DOHH2 (cell line): Measurements from ENCODE around the gene OR9I1.

ENCODE experiments used
- H3F3A ChIP-seq: fragments of 200-600 bp; sonication (generic), shearing (Covaris generic); 2 replicates; pipeline ENCODE4 v1.6.0; 2016; ENCODE audit warnings: antibody characterized with exemption, mild to moderate bottlenecking; ENCODE audit not compliant: control insufficient read depth, insufficient read depth
- H3K27ac ChIP-seq: fragments of 200-600 bp; sonication (generic); 2 replicates; pipeline ENCODE4 v1.5.1; 2014; ENCODE audit warnings: low read depth, mild to moderate bottlenecking, low read length, moderate library complexity
- H3K27me3 ChIP-seq: fragments of 200-600 bp; sonication (generic); 2 replicates; pipeline ENCODE4 v1.6.1; 2014; ENCODE audit warnings: mild to moderate bottlenecking, low read length, mixed read lengths; ENCODE audit not compliant: control insufficient read depth
- H3K36me3 ChIP-seq: fragments of 200-600 bp; sonication (generic); 2 replicates; pipeline ENCODE4 v1.6.1; 2014; ENCODE audit warnings: mild to moderate bottlenecking, low read length, moderate library complexity, mixed read lengths; ENCODE audit not compliant: control insufficient read depth
- H3K4me1 ChIP-seq: fragments of 200-600 bp; sonication (generic); 2 replicates; pipeline ENCODE4 v1.6.1; 2014; ENCODE audit warnings: mild to moderate bottlenecking, low read length, mixed read lengths; ENCODE audit not compliant: control insufficient read depth
- H3K4me2 ChIP-seq: fragments of 200-600 bp; sonication (generic); 2 replicates; pipeline ENCODE4 v1.6.0; 2014; ENCODE audit warnings: mild to moderate bottlenecking, low read length, moderate library complexity
- H3K4me3 ChIP-seq: fragments of 200-600 bp; sonication (generic); 2 replicates; pipeline ENCODE4 v1.5.1; 2014; ENCODE audit warnings: mild to moderate bottlenecking, low read length, mixed read lengths
- H3K79me2 ChIP-seq: fragments of 200-600 bp; sonication (generic); 2 replicates; pipeline ENCODE4 v1.6.1; 2014; ENCODE audit warnings: mild to moderate bottlenecking, low read length, mixed read lengths; ENCODE audit not compliant: control insufficient read depth
- H3K9me2 ChIP-seq: fragments of 200-600 bp; sonication (generic); replicated peaks from 2 replicates; pipeline ENCODE4 v1.6.1; 2014; ENCODE audit warnings: mild to moderate bottlenecking, low read length, mixed read lengths; ENCODE audit not compliant: control insufficient read depth
- H3K9me3 ChIP-seq: fragments of 200-600 bp; sonication (generic); 2 replicates; pipeline ENCODE4 v1.6.1; 2014; ENCODE audit warnings: antibody characterized with exemption, low read length, mixed read lengths; ENCODE audit not compliant: control insufficient read depth, insufficient read depth
- H4K20me1 ChIP-seq: fragments of 200-600 bp; sonication (generic); 2 replicates; pipeline ENCODE4 v1.6.0; 2014; ENCODE audit warnings: low read depth, mild to moderate bottlenecking, antibody characterized with exemption, low read length, moderate library complexity; ENCODE audit not compliant: control insufficient read depth, insufficient read depth
- EZH2phosphoT487 ChIP-seq: fragments of 200-600 bp; sonication (generic); IDR thresholded peaks from 2 replicates; pipeline ENCODE4 v1.6.1; 2017; ENCODE audit warnings: borderline replicate concordance, mild to moderate bottlenecking, antibody characterized with exemption, low read length, moderate library complexity, mixed read lengths
- TF ChIP-seq, protein P1 (sequence below): fragments of 200-600 bp; sonication (generic); IDR thresholded peaks from one replicate; pipeline ENCODE4 v1.5.1; 2014; ENCODE audit warnings: antibody characterized with exemption, mild to moderate bottlenecking, low read depth, low read length; ENCODE audit not compliant: poor library complexity, severe bottlenecking

OR9I1 gene

DNA sequence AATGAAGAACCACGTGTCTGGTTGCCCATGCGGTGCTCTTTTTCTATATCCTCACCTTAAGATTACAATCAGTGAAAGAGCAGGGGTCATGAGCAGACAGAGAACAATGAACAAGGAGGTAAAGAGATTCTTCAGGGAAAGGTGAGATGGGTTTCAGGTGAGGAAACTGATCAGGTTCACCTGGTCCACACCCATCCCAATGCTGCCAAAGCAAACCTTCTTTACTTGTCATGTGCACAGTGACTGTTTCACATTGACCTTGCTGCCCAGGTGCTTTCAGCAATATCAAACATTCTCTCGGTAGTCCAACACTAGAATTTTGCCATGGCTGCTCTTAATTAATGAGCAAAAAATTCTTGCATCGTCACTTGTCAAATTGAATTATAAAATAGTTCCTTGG, 39.1 kb upstream of the OR9I1 start:
- H3K79me2 ChIP-seq = no peaks in the 10 kb centered on the region
- no peaks in the 10 kb centered on the region for H3K36me3 ChIP-seq
- H3K9me2 ChIP-seq = no peaks in the 10 kb centered on the region
- no peak overlapping the region for H3K27ac ChIP-seq
- H3K4me3 ChIP-seq = no peak overlapping the region
- H4K20me1 ChIP-seq = no peaks in the 10 kb centered on the region
- no peaks in the 10 kb centered on the region for H3K9me3 ChIP-seq
- no peaks in the 10 kb centered on the region for H3K27me3 ChIP-seq
- no peak overlapping the region for H3K4me2 ChIP-seq
- no peaks in the 10 kb centered on the region for H3F3A ChIP-seq
- no peaks in the 10 kb centered on the region for H3K4me1 ChIP-seq
- TF ChIP-seq, protein P1, sequence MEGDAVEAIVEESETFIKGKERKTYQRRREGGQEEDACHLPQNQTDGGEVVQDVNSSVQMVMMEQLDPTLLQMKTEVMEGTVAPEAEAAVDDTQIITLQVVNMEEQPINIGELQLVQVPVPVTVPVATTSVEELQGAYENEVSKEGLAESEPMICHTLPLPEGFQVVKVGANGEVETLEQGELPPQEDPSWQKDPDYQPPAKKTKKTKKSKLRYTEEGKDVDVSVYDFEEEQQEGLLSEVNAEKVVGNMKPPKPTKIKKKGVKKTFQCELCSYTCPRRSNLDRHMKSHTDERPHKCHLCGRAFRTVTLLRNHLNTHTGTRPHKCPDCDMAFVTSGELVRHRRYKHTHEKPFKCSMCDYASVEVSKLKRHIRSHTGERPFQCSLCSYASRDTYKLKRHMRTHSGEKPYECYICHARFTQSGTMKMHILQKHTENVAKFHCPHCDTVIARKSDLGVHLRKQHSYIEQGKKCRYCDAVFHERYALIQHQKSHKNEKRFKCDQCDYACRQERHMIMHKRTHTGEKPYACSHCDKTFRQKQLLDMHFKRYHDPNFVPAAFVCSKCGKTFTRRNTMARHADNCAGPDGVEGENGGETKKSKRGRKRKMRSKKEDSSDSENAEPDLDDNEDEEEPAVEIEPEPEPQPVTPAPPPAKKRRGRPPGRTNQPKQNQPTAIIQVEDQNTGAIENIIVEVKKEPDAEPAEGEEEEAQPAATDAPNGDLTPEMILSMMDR = no peak
- TF ChIP-seq EZH2phosphoT487 = no peak

DNA sequence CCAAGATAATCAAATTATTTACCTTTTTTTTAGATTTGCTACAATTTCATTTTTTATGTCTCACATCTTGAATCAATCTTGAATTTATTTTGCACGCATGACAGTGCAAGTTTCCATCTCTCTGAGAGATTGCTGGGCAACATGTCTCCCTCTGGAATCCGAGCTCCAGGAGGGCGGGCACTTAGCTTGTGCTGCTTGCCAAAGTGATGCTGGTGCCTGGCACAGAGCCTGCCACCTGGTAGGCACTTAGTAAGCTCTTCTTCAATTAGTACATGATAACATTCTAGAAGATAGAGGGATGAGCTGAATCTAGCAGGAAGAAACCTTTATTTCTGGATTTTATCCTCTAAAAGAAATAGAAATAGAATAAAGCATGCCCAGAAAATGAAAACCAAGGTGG, 27.5 kb upstream of the OR9I1 start:
- Histone ChIP-seq H3K27ac (no peak overlapping the region), H3K4me1 (no peaks in the 10 kb centered on the region), H3F3A (no peaks in the 10 kb centered on the region), H3K27me3 (0 out of 2 replicates have a peak, but pooled peaks cover 5% of the 10 kb centered on the region), H3K9me2 (no peaks in the 10 kb centered on the region), H3K4me3 (no peak overlapping the region), H4K20me1 (no peaks in the 10 kb centered on the region), H3K9me3 (no peaks in the 10 kb centered on the region), H3K4me2 (no peak overlapping the region), H3K79me2 (no peaks in the 10 kb centered on the region), H3K36me3 (no peaks in the 10 kb centered on the region)
- no peak for TF ChIP-seq EZH2phosphoT487
- TF ChIP-seq, protein P1 = no peak

DNA sequence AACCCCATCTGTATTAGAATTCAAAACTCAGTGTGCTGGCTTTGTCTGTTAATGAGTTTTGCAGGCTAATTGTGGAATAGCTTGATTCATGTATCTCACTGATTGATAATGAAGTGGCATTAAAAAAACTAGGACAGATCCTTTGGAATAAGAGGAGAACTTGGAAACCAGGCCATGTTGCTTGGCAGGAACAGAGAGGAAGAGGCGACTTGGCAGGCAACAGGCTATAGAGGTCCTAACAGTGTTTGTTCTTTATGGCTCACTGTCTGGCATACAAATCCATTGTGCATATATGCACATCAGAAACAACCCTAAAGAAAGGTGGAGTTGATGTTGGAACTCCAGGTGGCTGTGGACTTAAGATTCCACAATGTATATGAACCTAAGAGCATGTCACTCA, 17.4 kb upstream of the OR9I1 start:
- Histone ChIP-seq H3F3A (no peaks in the 10 kb centered on the region), H3K36me3 (no peaks in the 10 kb centered on the region), H3K4me2 (no peak overlapping the region), H3K9me3 (no peaks in the 10 kb centered on the region), H3K9me2 (no peaks in the 10 kb centered on the region), H4K20me1 (no peaks in the 10 kb centered on the region), H3K4me3 (no peak overlapping the region), H3K27me3 (no peaks in the 10 kb centered on the region), H3K4me1 (no peaks in the 10 kb centered on the region), H3K79me2 (no peaks in the 10 kb centered on the region), H3K27ac (no peak overlapping the region)
- TF ChIP-seq, protein P1 = no peak
- TF ChIP-seq EZH2phosphoT487 = no peak

GRCh38 chr11:58135171-58135570, 9.8 kb upstream of the OR9I1 start:
- Histone ChIP-seq H3K27ac (no peak overlapping the region), H3K79me2 (no peaks in the 10 kb centered on the region), H3F3A (no peaks in the 10 kb centered on the region), H3K36me3 (no peaks in the 10 kb centered on the region), H3K4me3 (no peak overlapping the region), H3K4me2 (no peak overlapping the region), H3K9me2 (no peaks in the 10 kb centered on the region), H3K27me3 (no peaks in the 10 kb centered on the region), H3K9me3 (no peaks in the 10 kb centered on the region), H4K20me1 (no peaks in the 10 kb centered on the region), H3K4me1 (no peaks in the 10 kb centered on the region)
- no peak for TF ChIP-seq EZH2phosphoT487
- TF ChIP-seq, protein P1 = no peak
